ENCODE results near the gene CRABP1.

CRABP1 gene

GRCh38 chr15:78389322-78389721 is 49.2 kb downstream of the CRABP1 start:
- no peak overlapping the region for H3K4me3 ChIP-seq (ENCODE audit: low read depth, low read length)
- no peaks in the 10 kb centered on the region for H3K4me1 ChIP-seq (ENCODE audit: control insufficient read depth, insufficient read depth, low read length)
- H3K27ac ChIP-seq (ENCODE audit: extremely low read depth, low read depth, low read length): no peak overlapping the region
- H3K36me3 ChIP-seq (ENCODE audit: control insufficient read depth in 2 of 2, insufficient read depth in 1 of 2, low read length in 2 of 2): no peaks in the 10 kb centered on the region
- POLR2A ChIA-PET: no interaction called here
- H3K9me3 ChIP-seq (ENCODE audit: control insufficient read depth, insufficient read depth, low read depth, low read length): no peaks in the 10 kb centered on the region
- CTCF ChIA-PET: interaction anchor here (0.7 to 1.2 kb wide), 3 partner anchors 8 to 35 kb away, joined by 3 to 4 read pairs (median 3); no protein-coding TSS in a partner anchor
- no peak for TF ChIP-seq ZNF292 (tag by site-specific recombination; IDR thresholded peaks at IDR 0.05; ENCODE audit: borderline replicate concordance, low read depth)
- no peak for TF ChIP-seq ZNF645 (tag by site-specific recombination; IDR thresholded peaks at IDR 0.05)
- no peak for TF ChIP-seq ZNF488 (tag by site-specific recombination; IDR thresholded peaks at IDR 0.05)
- TF ChIP-seq GFI1B (tag by site-specific recombination; IDR thresholded peaks at IDR 0.05): no peak
- no peak for TF ChIP-seq ZNF777 (tag by site-specific recombination; IDR thresholded peaks at IDR 0.05; ENCODE audit: borderline replicate concordance)
- TF ChIP-seq REPIN1 (tag by site-specific recombination; IDR thresholded peaks at IDR 0.05; ENCODE audit: low read depth): no peak
- TF ChIP-seq WT1 (tag by site-specific recombination; IDR thresholded peaks at IDR 0.05): no peak
- TF ChIP-seq ZNF37A (tag by site-specific recombination; IDR thresholded peaks at IDR 0.05): no peak
- no peak for TF ChIP-seq ZBTB49 (tag by site-specific recombination; IDR thresholded peaks at IDR 0.05; ENCODE audit: low read depth)
- TF ChIP-seq ZNF169 (tag by site-specific recombination; IDR thresholded peaks at IDR 0.05): no peak
- no peak for TF ChIP-seq ZNF132 (tag by site-specific recombination; IDR thresholded peaks at IDR 0.05; ENCODE audit: borderline replicate concordance)
- TF ChIP-seq SP3 (tag by site-specific recombination; IDR thresholded peaks at IDR 0.05): no peak
- TF ChIP-seq ZNF391 (tag by site-specific recombination; IDR thresholded peaks at IDR 0.05; ENCODE audit: borderline replicate concordance, low read depth): no peak
- TF ChIP-seq ZNF629 (tag by site-specific recombination; IDR thresholded peaks at IDR 0.05): no peak
- no peak for TF ChIP-seq PRDM4 (tag by site-specific recombination; IDR thresholded peaks at IDR 0.05)

GRCh38 chr15:78389738-78390137 is 49.6 kb downstream of the CRABP1 start:
- Histone ChIP-seq H3K9me3 (ENCODE audit: control insufficient read depth, insufficient read depth, low read depth, low read length) (no peaks in the 10 kb centered on the region), H3K27ac (ENCODE audit: extremely low read depth, low read depth, low read length) (no peak overlapping the region), H3K4me1 (ENCODE audit: control insufficient read depth, insufficient read depth, low read length) (no peaks in the 10 kb centered on the region), H3K36me3 (ENCODE audit: control insufficient read depth in 2 of 2, insufficient read depth in 1 of 2, low read length in 2 of 2) (no peaks in the 10 kb centered on the region), H3K4me3 (ENCODE audit: low read depth, low read length) (no peak overlapping the region)
- ChIA-PET POLR2A (no interaction called here), CTCF (interaction anchor here (0.7 to 0.8 kb wide), 2 partner anchors 33 to 34 kb away, joined by 3 to 4 read pairs; no protein-coding TSS in a partner anchor)
- TF ChIP-seq ZNF610 (tag by site-specific recombination; IDR thresholded peaks at IDR 0.05; ENCODE audit: borderline replicate concordance): no peak
- TF ChIP-seq TRIM28 (IDR thresholded peaks at IDR 0.05; ENCODE audit: borderline replicate concordance, low read length): no peak
- no peak for TF ChIP-seq ZNF148 (tag by site-specific recombination; IDR thresholded peaks at IDR 0.05; ENCODE audit: borderline replicate concordance)
- TF ChIP-seq ZNF623 (tag by site-specific recombination; IDR thresholded peaks at IDR 0.05): no peak
- no peak for TF ChIP-seq ZNF362 (tag by site-specific recombination; IDR thresholded peaks at IDR 0.05)
- no peak for TF ChIP-seq ZNF341 (tag by site-specific recombination; IDR thresholded peaks at IDR 0.05; ENCODE audit: low read depth)
- TF ChIP-seq ZNF785 (tag by site-specific recombination; IDR thresholded peaks at IDR 0.05): no peak
- no peak for TF ChIP-seq PRDM4 (tag by site-specific recombination; IDR thresholded peaks at IDR 0.05)

Measured in HEK293 (cell line).